H1 (cell line): ENCODE measurements around the gene XYLB. TPM values are rescaled to one million over a fixed set of nuclear protein-coding genes. Genes with fewer than 3 reads are reported as not detected.
A peak's percentile ranks its signal among the peaks of the same experiment; 100 is the strongest.

Experiments
- ATF3 ChIP-seq: IDR thresholded peaks from 2 replicates; pipeline ENCODE4 v1.6.1; 2011; ENCODE audit warnings: low read depth, mild to moderate bottlenecking, low read length; ENCODE audit not compliant: insufficient read depth
- CHD7 ChIP-seq: fragments of 300-600 bp; sonication (generic); IDR thresholded peaks from 2 replicates; pipeline ENCODE4 v1.7.1; 2012; ENCODE audit warnings: low read length, moderate library complexity, mild to moderate bottlenecking, inconsistent platforms; ENCODE audit not compliant: insufficient replicate concordance
- SIN3A ChIP-seq, 2 experiments: IDR thresholded peaks in 1 of 2; conservative IDR thresholded peaks in 1 of 2; 2 replicates each; pipeline ENCODE4 v1.6.1; 2011 to 2012; ENCODE audit warnings: low read length in 2 of 2, improper control_type of control experiment in 1 of 2, low read depth in 1 of 2, mild to moderate bottlenecking in 1 of 2
- SIRT6 ChIP-seq: IDR thresholded peaks from one replicate; pipeline ENCODE4 v1.7.1; 2012; ENCODE audit warnings: low read length, inconsistent platforms
- polyA plus RNA-seq, 7 experiments: library from polyadenylated mRNA; depleted of rRNA in 3 of 7; stranded (reverse) in 5 of 7; unstranded in 2 of 7; fragments of >200 nt in 5 of 7; fragments of 200-250 nt in 2 of 7; gene quantifications; 1 replicate in 5 of 7; 2 replicates in 1 of 7; 4 replicates in 1 of 7; pipeline versions ENCODE4 v1.2.1 to v1.2.3, GENCODE V29; 2011 to 2013; ENCODE audit warnings: missing spikeins in 2 of 7, mixed read lengths in 2 of 7
- total RNA-seq: library from RNA; stranded (reverse); fragmentation: NEBNext Ultra II Directional; extraction: Animal tissue kit (Norgen Biotek cat#: 25700); gene quantifications from 2 replicates; pipeline ENCODE4 v1.2.1, GENCODE V29; 2021

The XYLB gene
- total and polyA plus RNA-seq, 2 of the 8 experiments (the other 6 are each of a cell fraction or from before 2014, with no cell fraction given), result 1.7 to 5.5 TPM

- TF ChIP-seq CHD7 (no peak), SIN3A (conservative IDR thresholded peaks at IDR 0.05 in 1 of 2, IDR thresholded peaks at IDR 0.05 in 1 of 2; ENCODE audit: low read depth in 1 of 2, low read length in 2 of 2) (0 out of 4 replicates have a peak, but pooled peaks of 1 of the 2 experiments have one; percentile 13), ATF3 (no peak), SIRT6 (no peak)
These were observed 109.2 kb downstream of the XYLB start (continued) for GRCh38 chr3:38455639-38456430.
